GM21737 (cell line): ENCODE data around the gene ADGRG1.
"Not testable (repeated sequence)": the region's sequence is repeated elsewhere in the genome, so short reads cannot be mapped to it uniquely, and the experiment has no call there.

ENCODE experiments used
- ATAC-seq: cut with Tn5 transposase; IDR thresholded peaks from one replicate; pipeline ENCODE4 v1.9.1; 2021; ENCODE audit warnings: mild to moderate bottlenecking, moderate library complexity; ENCODE audit not compliant: unreplicated experiment

The ADGRG1 gene

DNA sequence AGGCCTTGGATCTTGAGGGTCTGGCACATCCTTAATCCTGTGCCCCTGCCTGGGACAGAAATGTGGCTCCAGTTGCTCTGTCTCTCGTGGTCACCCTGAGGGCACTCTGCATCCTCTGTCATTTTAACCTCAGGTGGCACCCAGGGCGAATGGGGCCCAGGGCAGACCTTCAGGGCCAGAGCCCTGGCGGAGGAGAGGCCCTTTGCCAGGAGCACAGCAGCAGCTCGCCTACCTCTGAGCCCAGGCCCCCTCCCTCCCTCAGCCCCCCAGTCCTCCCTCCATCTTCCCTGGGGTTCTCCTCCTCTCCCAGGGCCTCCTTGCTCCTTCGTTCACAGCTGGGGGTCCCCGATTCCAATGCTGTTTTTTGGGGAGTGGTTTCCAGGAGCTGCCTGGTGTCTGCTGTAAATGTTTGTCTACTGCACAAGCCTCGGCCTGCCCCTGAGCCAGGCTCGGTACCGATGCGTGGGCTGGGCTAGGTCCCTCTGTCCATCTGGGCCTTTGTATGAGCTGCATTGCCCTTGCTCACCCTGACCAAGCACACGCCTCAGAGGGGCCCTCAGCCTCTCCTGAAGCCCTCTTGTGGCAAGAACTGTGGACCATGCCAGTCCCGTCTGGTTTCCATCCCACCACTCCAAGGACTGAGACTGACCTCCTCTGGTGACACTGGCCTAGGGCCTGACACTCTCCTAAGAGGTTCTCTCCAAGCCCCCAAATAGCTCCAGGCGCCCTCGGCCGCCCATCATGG, 35.7 kb downstream of the ADGRG1 start:
- ATAC-seq, result no peak

DNA sequence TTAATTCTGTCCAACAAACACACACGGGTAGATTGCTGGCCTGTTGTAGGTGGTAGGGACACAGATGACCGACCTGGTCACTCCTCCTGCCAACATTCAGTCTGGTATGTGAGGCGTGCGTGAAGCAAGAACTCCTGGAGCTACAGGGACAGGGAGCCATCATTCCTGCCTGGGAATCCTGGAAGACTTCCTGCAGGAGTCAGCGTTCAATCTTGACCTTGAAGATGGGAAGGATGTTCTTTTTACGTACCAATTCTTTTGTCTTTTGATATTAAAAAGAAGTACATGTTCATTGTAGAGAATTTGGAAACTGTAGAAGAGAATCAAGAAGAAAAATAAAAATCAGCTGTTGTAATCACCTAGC, 36.2 kb downstream of the ADGRG1 start:
- ATAC-seq, result no peak

DNA sequence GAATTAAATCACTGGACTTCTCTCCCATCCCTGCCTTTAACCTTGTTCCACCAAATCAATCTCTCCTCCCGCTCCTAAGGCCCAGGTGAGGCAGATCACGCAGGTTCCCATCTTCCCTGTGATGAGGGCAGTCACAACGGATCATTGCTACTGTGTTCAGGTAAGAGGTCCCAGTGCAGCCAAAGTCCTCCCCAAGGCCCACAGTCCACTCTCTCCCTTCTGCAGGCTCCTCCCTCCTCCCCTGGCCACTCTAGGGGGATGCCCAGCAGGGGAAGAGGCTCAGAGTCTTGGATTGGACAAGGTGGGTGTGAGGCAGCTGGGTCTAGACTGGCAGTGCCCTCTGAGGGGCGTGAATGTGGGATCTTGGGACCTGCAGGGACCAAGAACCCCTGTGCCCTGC, 37.1 kb downstream of the ADGRG1 start:
- no peak for ATAC-seq

DNA sequence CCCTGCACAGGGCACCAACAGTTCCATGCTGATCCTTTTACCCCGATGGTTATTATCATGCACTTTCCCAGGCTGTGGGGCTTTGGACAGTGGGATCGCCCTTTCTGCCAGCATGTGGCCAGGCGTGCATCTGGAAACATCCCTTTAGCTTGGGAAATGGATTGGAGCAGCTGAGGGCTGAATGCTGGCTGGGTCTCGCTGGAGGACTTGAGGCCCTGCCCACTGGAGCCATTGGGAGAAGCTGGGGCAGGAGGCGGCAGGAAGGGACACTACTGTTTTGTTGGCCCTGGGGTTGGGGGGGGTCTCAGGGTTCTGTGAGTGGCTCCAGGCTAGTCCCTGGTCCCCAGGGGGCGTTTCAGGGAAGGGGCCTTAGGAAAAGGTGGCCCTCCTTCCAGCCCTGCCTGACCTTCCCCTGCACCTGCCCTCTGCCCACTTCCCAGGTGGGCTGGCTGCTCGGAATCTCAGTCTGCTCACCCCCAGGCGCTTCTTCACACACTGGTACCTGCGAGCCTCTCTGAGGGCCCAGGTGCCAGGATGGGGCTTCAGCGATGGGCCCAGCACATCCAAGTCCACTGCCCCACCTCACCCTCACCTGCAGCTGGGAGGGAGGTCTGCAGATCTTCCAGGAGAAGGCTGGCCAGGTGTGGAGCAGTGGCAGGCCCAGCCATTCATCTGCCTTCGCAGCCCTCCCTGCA, 38.1 kb downstream of the ADGRG1 start:
- ATAC-seq, result no peak

DNA sequence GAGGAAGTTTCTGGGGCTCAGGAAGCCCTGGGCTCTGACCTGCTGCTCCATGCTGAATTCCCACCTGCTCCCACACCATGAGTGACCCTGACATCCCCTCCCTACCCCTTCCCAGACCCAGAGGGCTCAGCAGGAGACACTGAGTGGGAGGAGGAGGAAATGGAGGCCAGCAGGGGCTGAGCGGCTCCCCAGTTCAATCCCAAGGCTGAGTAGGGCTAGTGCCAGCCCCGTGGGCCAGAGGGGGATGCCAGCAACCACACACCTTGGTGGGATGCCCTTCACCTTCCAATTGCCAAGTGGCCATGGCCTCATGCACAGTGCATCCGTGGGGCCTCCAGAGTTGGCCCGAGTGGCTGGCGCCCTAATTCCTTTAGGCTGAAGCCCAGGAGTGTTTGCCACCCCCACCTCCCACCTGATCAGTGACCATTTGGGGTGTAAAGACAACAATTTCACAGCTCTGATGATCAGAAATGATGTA, 38.7 kb downstream of the ADGRG1 start:
- no peak for ATAC-seq

DNA sequence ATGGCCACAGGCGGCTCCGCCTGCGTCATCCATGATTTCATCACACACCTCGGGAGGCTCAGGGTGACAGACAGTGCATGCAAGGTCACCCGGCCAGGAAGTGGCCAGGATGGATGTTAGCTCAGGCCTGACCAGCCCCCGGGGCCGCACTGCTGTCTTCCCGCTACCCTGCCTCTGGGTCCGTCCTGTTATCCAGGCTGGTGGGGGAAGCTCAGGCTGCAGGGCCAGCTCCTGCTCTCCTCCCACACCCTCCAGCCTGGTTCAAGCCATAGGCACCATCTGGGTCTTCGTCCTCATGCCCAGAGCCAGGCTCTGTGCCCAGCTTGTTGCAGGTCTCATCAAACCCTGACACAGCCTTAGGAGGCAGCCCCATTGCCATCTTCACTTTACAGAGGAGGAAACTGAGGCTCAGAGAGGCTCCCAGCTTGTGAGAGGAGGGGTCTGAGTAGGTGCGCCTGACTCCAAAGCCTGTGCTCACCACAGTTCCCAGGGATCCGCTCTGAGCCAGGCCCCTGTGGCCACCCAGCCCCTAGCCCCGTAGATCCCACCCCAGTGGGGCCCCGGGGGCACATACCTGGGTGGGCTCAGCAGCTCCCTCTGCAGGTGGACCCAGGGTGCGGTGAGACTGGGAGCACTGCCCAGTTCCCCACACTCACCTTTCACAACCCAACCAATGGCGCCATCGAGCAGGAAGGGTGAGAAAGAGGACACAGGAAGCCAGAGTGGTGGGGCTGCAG, 39.3 kb downstream of the ADGRG1 start:
- no peak for ATAC-seq

DNA sequence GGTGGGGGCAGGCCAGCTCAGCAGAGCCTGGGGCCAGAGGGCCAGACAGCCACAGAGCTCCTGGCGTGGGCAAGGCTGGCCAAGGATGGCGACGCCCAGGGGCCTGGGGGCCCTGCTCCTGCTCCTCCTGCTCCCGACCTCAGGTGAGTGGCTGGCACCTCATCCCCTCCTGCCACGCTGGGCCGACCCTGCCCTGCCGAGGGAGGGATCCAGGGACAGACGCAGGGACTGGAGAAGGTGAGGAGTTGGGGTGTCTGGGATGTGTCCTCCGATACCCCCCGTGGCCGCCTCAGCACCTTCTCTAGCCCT, 39.8 kb downstream of the ADGRG1 start, which contains the start of gene ADGRG3:
Gene ADGRG3 (plus strand): TSS at position 44 of the 309 bp plus-strand sequence. CDS start 42 bp downstream, at position 86.
- ATAC-seq, result no peak

DNA sequence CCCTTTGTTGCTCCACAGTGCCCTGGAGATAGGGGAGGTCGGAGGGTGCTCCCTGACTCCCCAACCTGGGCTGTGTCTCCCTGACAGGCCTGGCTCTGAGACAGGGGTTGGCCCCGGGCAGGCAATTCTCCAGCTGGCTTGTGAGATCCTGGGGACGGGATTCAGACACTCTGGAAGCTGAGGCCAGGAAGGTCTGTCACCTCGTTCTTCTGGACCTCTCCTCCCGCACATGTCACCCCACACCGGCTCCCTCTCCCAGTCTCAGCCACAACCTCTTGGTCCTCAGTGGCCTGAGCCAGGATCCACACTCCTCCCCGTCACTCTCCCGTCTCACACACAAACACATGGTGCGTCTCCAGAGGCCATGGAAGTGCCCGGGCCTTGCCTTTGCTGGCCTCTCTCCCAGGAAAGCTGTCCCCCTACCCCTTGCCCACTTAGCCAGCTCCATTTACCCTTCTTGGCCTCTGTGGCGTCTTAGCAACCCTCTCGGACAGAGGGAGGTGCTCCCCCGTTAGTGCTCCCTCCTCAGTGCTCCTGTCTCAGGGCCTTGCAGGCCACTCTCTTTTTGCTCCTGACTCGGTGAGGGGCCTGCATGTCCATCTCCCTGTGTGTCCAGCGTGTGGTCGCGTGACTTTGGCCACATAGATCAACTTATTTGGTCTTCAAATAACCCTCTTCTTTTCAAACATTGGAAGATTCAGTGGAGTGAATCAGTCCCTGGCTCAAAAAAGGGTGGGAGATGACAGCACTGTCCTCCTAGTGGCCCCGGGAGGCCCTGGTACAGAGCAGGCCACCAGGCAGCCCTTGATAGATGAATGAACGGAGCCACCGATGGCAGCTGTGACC, 40.4 kb downstream of the ADGRG1 start:
- ATAC-seq, result no peak

DNA sequence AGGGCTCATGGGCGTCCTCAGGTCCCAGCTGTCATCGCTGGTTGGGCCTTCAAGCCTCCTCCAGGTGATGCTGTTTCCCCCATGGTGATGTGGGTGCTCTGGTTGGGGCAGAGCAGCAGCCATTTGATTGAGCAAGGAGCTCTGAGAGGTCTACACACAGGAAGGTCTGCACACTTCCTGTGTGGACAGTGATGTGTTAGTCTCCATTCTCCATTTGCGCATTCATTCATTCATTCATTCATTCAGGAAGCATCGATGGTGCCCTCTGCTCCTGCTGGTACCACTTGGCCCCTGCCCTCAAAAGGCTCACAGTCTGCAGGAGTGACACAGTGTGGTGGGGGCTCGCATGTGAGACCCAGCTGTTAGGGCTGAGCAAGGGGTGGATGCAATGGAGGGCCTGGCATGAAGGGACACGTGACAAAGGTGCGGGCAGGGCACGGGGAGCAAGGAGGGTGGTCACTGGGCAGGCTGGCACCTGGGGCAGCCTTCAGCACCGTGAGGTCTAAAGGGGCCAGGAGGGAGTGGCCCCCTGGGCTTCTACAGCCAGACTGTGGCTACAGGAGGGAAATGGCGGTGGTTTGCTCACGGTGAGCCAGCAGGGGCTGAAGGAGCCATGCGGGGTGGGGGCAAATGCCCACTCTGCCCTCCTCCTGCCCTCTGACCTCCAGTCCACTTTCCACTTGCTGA, 41.2 kb downstream of the ADGRG1 start:
- ATAC-seq, result no peak

DNA sequence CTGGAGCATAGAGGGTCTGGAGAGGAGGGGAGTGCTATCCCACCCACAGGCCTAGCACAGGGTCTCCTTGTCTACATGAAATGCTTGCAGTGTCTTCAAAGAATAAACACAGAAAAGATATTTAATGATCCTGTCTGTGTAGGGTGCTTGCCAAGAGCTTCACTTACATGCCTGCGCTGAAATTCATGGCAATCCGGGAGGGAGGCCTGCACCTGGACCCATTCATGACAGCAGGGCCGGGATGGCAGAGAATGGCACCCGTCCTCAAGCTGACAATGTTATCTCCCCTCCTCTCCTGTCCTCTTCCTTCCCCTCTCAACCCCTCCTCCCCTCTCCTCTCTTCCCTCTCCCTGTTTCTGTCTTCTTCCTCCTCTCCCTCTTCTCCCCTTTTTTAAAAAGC, 41.8 kb downstream of the ADGRG1 start:
- no peak for ATAC-seq

DNA sequence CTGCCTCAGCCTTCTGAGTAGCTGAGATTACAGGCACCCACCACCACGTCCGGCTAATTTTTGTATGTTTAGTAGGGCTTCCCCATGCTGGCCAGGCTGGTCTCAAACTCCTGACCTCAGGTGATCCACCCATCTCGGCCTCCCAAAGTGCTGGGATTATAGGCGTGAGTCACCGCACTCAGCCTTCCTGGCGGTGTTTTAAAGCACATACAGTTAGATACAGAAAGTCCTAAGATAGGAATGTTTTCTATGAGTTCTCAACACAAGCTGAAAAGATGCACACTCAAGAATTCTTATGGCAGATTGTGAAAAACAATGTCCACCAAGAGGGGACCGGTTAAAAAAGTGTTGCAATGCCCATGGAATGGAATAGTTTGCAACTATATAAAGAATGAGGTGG, 43.0 kb downstream of the ADGRG1 start:
- not testable (repeated sequence) for ATAC-seq

DNA sequence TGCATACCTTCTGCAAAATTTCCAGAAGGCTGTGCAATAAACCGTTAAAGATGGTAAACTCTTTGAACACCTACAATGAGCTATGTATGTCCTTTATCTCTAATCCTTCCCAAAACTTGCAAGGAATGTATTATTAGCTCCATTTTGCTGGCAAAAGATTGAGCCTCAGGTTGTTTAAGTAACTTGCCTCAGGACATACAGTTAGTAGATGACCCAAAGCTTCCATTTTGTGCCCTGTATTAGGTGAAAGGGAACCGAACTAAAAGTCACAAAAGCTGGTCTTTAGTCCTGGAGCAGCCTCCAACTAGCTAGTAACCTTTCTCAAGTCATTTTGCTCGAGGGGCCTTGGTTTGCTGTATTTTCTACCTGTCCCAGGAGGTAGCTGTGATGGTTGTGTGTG, 44.0 kb downstream of the ADGRG1 start:
- no peak for ATAC-seq

DNA sequence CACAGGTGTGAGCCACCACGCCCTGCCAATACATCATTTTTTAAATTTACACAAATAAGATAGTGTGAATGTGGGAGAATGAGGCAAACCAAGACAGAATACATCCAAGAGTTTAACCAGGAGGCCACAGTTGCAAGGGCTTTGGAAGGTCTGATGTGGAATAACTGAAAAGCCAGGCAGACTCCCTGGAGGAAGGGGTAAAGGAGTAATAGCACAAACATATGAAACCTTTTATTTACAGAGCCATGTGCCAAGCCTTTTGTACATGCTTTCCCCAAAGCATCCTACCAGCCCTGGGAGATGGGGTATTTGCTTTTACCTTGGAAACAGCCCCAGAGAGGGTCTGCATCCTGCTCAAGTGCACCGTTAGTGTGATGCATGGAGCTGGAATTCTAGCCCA, 44.4 kb downstream of the ADGRG1 start:
- ATAC-seq, result no peak

DNA sequence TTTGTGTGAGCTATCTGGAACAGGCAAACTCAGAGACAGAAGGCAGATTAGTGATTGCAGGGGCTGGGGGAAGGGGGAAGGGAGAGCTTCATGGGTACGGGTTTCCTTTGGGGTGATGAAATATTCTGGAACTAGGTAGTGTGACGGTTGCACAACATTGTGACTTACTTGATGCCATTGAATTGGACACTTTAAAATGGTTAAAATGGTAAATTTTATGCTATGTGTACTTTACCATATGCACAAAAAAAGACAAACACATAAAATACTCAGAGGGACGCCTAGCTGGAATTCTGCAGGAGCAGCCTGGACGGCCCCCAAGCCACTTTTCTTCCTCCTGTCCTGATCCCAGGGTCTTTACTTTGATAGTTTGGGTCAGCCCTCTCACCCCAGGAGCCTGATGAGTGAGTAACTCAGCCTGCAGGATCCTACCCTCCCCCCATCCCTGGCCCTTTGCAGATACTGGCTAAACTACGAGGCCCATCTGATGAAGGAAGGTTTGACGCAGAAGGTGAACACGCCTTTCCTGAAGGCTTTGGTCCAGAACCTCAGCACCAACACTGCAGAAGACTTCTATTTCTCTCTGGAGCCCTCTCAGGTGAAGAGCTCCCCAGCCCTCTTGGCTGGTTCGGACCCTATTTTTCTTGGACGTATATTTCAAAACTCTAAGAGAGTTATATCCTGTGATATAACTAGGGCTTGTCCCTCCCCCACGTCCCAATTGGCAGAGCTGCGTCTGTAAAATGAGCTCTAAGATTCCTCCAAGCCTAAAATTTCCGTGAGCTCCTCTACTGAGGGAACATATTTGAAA, 47.5 kb downstream of the ADGRG1 start:
- no peak for ATAC-seq

DNA sequence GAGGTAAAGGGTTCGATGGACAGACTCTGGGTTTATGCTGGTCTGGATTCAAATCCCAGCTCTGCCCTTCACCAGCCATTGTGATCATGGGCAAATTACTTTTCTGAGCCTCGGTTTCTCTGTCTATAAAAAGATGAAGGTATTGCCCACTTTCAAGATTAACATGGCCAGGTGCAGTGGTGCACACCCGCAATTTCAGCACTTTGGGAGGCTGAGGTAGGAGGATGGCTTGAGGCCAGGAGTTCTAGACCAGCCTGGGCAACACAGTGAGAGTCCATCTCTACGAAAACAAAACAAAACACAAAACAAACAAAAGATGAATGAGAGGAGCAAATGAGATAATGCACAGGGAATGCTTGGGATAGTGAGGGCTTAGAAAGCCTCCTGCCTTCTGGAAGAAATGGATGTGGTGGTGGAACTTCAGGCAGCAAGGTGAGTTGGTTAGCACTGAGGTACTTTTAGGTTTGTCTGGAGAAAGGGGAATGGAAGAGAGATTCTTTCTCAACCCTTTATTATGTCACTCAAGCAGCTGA, 48.2 kb downstream of the ADGRG1 start:
- ATAC-seq, result no peak

DNA sequence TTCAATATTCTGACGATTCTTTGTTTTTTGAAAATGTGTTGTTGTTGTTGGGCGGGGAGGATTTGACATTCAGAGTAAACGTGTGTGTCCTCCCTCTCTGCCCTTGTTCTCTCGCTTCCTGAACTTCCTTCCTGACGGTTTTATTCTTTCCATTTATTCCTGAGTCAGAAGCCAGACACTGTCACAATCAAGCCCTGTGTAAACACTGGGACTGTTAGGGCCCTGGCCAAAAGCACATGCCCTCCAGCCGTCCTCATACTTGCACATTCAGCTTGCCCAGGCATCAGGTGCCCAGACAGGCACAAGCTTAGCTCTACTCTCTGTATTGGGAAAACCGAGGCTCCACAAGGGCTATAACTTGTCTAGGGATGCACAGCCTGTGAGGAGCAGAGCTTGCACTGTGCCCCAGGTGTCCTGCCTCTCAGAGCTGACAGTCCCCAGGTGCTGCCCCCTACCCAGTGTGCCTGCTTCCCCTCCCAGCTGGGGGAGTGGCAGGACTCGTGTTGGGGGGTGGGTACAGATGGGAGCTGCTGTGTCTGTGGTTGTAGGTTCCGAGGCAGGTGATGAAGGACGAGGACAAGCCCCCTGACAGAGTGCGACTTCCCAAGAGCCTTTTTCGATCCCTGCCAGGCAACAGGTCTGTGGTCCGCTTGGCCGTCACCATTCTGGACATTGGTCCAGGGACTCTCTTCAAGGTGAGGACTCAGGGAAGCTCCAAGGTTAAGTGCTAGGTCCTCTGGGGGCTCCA, 49.4 kb downstream of the ADGRG1 start:
- ATAC-seq, result no peak

DNA sequence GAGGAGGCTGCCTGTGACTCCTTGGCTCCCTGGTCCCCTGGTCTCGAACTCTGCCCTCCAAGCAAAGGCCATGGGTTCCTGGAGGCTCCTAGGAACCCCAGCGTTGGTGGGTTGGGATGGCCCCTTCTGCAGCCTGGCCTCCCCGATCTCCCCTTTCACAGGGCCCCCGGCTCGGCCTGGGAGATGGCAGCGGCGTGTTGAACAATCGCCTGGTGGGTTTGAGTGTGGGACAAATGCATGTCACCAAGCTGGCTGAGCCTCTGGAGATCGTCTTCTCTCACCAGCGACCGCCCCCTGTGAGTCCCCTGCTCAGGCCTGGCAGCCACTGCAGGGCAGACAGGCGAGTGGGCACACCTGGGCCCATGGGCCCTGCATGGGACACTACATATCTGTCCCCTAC, 50.6 kb downstream of the ADGRG1 start:
- no peak for ATAC-seq

DNA sequence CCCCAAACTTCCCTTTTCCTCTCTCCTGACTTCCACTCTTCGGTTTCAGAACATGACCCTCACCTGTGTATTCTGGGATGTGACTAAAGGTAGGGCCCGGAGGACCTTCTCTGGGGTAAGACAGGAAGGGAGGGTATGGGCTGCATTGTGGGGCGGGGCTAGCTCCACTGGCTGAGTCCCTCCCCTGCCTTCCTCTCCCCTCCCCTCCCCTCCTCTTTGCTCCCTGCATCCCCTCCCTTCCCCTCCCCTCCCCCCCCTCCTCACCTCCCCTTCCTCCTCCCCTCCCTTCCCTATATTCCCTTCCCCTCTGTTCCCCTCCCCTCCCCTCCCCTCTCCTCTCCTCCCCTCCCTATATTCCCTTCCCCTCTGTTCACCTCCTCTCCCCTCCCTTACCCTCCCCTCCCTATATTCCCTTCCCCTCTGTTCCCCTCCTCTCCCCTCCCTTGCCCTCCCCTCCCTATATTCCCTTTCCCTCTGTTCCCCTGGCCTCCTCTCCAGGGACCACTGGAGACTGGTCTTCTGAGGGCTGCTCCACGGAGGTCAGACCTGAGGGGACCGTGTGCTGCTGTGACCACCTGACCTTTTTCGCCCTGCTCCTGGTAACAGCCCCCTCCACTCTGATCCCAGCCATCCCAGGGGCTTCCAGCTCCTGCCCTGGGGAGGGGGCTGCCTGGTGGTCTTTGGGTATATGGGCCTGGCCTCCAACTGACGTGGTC, 51.5 kb downstream of the ADGRG1 start:
- ATAC-seq, result no peak
